Iris pigment epithelial cell (primary cell): ENCODE measurements around the gene SLC9C2.
A peak's percentile ranks its signal among the peaks of the same experiment; 100 is the strongest.
"Not testable (repeated sequence)": the region's sequence is repeated elsewhere in the genome, so short reads cannot be mapped to it uniquely, and the experiment has no call there.

ENCODE experiments used
- DNase-seq: peaks from one replicate; pipeline ENCODE4 v3.0.0-alpha.2; 2011; ENCODE audit warnings: low read depth

SLC9C2 gene

DNA sequence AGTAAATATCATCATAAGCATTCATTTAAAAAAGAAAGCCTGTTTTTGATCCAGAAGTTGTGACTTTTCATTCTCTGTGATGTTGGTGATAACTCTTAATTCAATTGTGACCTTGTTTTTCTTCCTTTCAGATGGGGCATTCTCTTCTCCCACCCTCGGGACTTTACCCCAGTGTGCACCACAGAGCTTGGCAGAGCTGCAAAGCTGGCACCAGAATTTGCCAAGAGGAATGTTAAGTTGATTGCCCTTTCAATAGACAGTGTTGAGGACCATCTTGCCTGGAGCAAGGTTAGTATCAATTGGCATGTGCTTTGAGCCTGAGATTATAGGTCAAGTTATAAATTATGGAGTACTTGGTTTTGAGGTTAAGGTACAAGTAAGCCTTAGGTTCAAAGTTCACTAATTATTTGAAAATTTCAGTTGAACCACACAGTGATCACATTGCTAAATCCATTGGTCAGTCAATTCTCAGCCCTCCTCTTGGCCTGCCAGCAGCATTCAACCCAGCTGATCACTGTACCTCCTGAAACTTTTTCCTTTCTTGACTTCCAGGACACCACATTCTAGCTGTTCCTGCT is 121.6 kb downstream of the SLC9C2 start:
- no peak for DNase-seq

DNA sequence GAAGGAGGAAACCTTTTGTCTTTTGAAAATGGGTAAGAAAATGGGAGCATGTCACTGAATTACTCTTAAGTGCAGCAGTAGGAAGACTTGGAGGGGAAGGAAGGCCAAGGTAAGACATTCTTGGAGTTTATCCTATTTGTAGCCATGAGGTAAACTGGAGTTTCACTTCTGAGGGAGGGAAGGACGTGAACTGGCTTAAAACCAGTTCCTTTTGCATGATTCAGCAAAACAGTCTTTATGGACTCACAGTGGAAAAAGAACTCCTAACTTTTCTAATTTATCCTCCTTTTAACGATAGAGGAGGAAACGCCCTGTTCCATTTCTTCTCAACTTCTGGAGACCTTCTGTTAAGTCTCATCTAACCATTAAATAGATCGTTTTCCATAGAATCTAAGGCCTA is 123.2 kb downstream of the SLC9C2 start:
- DNase-seq, result peak; percentile 56

DNA sequence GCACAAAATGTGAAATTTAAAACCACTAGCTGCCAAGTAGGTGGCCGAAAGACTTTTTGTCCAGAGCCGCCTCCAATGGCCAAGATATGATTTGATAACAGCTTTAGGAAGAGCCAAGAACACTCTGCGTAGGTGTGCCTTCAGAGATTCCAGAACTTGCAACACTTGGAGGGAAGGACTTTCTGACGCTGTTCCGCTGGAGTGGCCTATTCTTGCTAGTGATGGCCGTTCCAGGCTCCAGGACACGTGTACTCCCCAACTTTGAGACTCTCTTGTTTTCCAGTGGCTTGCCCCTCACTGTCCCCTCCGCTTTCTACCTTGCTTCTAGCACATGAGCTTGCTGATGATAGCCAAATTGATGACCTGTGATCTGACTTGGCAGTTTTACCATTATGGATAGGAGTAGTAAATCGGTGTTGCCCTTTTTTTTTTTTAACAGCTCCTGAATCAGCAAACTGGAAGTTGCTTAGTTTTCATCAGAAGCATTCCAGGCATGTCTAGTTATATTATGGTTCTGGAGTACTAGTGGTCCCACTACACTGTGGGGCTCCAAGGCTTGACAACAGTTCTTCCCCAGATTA is 124.7 kb downstream of the SLC9C2 start:
- peak; percentile 89 for DNase-seq

DNA sequence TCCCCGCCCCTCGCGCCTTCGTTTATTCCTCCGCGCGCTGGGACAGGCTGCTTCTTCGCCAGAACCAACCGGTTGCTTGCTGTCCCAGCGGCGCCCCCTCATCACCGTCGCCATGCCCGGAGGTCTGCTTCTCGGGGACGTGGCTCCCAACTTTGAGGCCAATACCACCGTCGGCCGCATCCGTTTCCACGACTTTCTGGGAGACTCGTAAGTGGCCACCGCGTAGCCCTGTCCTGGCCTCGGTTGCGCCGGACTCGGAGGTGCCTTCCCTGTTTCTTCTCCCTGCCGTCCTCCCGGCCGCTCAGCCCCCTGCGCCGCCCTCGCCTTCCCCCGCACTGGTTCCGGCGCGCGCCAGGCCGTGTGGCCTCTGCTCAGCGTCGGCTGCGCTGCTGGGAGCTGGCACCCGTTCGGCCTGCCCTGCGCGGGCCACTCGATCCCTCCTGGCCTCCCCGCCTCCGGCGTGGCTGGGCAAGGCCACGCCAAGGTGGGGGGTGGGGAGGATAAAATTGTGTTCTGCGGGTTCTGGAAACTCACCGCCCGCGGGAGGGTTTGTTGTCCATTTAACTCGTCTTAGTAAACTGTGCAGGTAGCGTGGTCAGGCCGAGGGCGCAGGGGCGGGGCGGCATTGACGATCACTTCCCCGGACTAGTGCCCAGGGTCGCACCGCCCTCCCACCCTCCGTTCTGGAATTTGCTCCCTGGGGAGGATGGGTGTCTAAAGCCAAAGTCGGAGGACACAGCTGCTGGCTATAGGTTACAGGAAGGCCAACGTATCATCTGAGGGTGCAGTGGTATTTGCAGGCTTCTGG is 125.4 kb downstream of the SLC9C2 start, which contains the start of gene PRDX6:
Gene PRDX6 (plus strand): TSS at position 50 of the 808 bp plus-strand sequence. CDS start 63 bp downstream, at position 113.
- peak; percentile 82 for DNase-seq

DNA sequence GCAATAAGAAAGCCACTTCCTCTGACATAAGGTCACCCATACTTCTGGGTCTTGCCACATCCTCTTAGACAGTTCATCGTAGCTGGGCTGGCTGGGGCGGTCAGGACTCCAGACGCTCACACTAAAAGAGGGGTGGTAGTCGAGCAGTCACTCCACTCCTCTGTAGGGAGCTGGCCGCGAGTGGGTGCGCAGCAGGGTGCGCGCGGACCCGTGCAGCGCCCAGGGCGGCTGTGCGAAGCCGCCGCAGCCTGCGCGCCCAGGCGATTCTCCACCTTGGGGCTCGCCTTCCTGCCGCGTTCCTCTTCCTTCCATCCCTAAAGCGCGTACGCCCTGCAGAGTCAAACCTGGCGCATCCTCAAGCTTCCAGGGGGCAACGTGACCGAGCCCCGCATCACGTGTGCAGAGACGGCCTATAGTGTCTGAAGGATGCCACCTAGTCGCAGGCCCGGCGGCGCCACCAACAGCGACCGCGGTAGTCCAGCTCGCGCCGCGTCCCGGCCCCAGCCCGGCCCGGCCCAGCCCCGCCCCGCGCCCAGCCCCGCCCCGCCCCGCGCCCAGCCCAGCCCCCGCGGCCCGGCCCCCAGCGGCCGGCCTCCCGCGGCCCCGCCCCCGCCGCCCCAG is 126.1 kb downstream of the SLC9C2 start:
- DNase-seq, result peak; percentile 86

DNA sequence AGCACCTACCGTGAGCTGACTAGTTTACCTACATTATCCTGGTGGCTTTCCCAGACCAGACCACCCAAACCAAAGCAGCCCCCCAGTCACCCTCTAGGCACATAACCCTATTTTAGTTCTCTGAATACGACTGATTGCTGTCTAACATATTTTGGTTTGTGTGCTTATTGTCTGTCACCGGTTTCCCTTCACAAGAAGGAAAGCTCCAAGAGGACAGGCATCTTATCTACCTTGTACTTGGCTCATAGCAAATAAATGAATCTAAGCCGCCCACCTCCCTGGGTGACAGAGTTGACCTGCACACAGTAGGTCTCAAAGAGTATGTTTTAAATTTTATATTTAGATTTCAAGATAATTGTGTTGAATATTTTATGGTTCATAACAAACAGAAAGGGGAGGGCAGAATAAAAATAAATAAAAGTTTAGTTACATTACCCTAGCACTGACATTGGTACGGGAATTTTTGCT is 126.6 kb downstream of the SLC9C2 start:
- no peak for DNase-seq

DNA sequence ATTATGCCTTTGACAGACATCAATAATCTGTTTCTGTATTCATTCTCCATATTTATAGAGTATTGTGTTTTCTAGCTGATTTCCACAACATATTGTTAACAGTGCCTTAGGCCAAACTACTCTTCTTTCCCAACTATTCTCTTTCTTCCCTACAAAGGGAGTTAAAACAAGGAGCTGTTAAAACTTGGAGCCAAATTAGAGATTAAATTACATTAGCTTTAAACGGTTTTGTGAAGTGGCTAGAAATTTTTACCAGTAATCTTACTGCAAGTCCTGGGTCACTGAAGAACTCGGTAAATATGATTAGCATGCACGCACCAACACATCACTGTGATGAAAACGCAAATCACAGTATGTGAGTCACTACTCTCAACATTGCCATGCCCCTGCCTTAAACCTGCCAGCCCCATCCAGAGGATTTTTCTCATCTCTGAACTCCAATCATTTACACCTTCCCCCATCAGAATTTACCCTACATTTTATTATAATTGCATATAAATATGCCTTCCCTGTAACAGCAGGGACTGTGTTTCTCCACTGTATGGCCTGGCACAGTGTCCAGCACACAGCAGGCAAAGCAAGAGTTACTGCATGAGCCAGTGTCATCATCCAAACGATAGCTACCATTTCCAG is 127.2 kb downstream of the SLC9C2 start:
- peak; percentile 93 for DNase-seq

DNA sequence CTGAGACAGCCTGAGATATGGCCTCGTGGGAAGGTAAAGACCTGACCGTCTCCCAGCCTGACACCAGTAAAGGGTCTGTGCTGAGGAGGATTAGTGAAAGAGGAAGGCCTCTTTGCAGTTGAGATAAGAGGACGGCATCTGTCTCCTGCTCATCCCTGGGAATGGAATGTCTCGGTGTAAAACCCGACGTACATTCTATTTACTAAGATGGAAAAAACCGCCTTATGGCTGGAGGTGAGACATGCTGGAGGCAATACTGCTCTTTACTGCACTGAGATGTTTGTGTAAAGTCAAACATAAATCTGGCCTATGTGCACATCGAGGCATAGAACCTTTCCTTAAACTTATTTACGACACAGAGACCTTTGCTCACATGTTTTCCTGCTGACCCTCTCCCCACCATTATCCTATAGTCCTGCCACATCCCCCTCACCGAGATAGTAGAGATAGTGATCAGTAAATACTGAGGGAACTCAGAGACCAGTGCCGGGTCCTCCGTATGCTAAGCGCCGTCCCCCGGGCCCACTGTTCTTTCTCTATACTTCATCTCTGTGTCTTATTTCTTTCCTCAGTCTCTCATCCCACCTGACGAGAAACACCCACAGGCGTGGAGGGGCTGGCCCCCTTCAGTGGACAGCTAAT is 128.0 kb downstream of the SLC9C2 start:
- peak; percentile 47 for DNase-seq

DNA sequence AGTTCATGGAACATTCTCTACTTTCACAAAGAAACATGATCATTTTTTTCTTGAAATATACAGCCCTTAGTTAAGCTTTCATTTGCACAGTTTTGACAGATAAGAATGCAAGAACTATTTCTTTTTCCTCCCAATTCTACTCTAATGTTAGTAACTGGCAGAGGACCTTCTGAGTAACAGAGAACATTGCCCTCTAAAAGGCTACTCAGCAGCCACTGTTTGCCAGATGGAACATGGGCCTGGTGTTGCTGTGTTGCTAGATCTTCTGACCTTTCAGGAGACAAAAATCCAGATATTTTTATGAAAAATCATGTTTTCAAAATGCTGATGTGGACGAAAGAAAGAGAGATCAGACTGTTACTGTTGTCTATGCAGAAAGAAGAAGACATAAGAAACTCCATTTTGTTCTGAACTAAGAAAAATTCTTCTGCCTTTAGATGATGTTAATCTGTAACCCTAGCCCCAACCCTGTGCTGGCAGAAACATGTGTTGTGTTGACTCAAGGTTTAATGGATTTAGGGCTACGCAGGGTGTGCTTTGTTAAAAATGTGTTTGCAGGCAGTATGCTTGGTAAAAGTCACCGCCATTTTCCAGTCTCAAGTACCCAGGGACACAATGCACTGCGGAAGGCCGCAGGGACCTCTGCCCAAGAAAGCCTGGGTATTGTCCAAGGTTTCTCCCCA is 128.6 kb downstream of the SLC9C2 start:
- DNase-seq, result peak; percentile 38

DNA sequence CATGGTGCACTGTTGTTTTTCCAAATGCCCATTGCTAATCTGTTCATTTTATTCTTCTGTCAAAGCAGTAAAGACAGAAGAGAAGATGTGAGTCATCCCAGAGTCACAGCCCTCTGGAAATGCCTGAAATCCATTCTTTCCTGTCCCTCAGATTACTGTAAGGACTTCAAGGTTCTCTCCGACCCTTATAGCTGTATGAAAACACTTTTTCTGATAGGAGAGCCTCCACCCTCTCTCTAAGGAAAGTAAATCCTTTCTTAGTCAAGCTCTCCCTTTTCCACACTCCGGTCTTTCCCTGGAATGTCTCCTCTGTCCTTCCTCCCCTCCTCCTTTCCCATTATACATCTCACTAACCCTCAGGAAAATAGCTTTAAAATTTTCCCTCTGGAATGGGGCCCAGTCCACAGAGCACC is 129.3 kb downstream of the SLC9C2 start:
- DNase-seq, result peak; percentile 77

DNA sequence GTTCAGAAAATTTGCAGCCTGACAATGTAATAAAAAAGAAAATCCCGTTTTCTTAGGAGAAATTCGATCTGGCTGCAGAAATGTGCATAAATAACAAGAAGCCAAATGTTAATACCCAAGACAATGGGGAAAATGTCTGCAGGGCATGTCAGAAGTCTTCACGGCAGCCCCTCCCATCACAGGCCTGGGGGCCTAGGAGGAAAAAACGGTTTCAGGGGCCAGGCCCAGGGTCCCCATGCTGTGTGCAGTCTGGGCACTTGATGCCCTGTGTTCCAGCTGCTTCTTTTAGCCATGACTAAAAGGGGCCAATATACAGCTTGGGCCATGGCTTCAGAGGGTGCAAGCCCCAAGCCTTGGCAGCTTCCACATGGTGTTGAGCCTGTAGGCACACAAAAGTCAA is 132.3 kb downstream of the SLC9C2 start:
- DNase-seq, result no peak

DNA sequence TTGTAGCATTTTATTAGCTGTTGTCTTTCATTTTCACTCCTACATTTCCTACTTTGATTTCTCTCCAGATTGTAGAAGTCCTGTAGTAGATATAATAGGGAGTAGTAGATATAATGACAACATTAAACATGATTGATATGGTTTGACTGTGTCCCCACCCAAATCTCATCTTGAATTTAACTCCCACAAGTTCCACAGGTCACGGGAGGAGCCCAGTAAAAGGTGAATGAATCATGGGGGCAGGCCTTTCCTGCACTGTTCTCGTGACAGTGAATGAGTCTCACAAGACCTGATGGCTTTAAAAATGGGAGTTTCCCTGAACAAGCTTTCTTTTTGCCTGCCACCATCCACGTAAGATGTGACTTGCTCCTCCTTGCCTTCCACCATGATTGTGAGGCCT is 133.2 kb downstream of the SLC9C2 start:
- no peak for DNase-seq

DNA sequence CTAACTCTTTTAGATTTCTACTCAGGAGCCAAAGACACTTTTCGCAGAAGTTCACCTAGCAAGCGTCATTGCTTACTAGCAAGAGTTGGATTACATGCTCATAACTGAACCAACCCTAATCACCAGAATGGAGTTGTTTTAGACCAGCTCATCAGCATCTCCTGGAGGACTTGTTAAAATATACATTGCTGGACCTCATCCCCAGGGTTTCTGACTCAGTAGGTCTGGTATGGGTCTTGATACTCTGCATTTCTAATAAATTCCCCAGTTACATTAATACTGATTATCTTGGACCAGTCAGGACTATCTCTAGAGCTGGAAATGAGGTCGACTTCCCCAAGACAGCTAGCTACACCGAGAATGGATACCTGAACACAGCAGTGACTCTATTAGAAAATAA is 135.4 kb downstream of the SLC9C2 start:
- peak; percentile 85 for DNase-seq

DNA sequence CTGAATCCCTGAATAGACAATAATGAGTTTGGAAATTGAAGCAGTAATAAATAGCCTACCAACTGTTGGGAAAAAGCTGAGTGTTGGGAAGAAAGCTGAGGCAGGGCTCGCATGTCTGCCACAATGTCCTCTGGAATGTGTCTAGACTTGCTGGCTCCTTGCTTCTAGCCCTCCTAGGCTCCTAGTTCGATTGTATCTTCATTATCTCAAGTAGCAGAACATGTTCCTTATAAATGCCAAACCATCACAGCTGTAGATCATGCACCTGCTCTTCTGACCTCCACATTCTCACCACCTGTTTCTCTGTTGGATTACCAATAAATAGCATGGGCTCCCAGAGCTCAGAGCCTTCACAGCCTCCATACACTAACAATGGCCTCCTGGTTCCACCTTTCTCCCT is 138.7 kb downstream of the SLC9C2 start:
- DNase-seq, result not testable (repeated sequence)

DNA sequence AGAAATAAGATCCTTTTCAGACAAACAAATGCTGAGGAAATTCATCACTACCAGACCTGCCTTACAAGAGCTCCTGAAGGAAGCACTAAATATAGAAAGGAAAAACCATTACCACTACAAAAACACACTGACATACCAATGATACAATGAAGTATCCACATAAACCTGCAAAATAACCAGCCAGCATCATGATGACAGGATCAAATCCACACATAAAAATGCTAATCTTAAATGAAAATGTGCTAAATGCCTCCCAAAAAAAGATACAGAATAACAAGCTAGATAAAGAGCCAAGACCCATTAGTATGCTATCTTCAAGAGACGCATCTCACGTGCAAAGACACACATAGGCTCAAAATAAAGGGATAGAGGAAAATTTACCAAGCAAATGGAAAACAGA is 140.2 kb downstream of the SLC9C2 start:
- peak; percentile 21 for DNase-seq

DNA sequence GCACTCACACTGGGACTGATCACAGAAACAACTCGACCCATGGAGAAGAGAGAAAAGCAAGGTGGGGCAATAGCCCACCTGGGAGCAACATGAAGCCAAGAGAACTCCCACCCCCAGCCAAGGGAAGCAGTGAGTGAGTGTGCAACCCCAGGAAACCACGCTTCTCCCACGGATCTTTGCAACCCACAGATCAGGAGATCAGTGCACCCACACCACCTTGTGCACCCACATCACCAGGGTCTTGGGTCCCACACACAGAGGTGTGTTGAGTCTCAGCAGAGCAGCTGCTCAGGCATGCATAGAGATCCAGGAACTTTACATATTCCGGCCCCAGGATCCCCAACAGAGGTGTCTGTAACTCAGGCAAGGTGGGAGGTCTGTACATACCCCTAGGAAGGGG is 143.0 kb downstream of the SLC9C2 start:
- no peak for DNase-seq

DNA sequence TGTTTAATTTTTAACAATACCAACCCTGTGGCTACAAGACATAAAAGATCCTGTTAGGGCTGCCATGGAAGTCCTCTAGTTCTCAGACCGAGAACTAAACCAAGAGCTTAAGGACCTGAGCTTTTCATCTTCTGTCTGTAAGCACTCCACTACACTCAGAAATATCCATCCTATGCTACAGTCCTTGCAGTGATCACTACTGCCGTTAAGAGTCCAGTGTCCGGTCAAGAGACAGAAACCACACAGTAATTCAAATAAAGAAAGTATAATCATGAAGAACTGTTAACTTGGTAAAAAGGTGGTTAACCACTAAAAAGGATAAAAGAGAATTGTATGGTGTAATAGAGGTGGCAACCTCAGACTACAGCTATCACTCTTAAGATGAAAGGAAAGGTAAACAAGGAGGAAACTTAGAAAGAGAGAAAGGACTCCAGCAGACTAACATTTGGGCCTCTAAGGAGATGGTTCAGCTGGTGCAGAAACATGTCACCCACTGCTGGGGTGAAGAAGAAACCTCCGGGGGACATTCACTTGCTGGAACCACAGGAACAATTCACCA is 147.8 kb downstream of the SLC9C2 start:
- no peak for DNase-seq

DNA sequence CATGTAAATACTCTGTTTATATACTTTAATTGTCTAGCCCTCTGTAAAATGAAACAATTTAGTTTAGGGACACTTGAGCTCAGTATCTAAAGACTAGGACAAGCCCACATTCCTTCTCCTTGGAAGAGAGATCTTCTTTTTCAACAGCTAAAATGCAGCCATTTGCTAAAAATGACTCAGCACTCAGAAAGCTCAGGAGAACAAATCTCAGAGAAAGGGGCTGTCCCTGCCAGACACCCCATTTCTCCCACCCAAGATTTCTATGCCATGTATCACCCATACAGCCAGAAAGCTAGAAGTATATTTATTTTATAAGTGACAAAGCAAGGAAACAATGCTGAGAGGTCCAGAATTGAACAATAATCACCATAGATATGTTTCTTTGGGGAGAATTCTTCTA is 148.9 kb downstream of the SLC9C2 start:
- DNase-seq, result peak; percentile 74

DNA sequence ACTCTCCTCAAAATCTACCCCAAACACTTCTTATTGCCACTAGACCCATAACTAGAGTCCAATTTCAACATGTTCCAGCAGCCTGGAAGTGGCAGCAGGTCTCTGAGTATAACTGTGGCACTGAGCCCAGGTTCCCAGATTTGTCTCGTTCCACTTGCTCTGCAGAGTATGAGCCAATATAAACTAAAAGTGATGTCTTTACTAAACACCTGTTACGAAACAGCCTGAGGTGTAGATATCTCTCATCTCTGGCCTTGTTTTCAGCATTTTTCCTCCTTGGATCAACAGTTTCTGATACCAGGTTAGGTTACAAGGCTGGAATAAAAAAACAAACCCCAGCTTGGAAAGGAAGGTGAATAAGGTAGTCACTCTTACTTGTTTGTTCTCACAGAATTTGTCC is 150.9 kb downstream of the SLC9C2 start:
- no peak for DNase-seq
